Fibroblast of pulmonary artery (primary cell): ENCODE results near the gene MOB1A.
"Not testable (repeated sequence)": the region's sequence is repeated elsewhere in the genome, so short reads cannot be mapped to it uniquely, and the experiment has no call there.

ENCODE experiments used
- DNase-seq: peaks from one replicate; pipeline ENCODE4 v3.0.0-alpha.2; 2010; ENCODE audit warnings: low read depth
- H3K4me3 ChIP-seq: replicated peaks from 2 replicates; pipeline ENCODE4 v1.5.1; 2011; ENCODE audit warnings: low read depth, mild to moderate bottlenecking, control low read depth, low read length, moderate library complexity
- TF ChIP-seq, protein P1 (sequence below): IDR thresholded peaks from 2 replicates; pipeline ENCODE4 v1.5.1; 2011; ENCODE audit warnings: mild to moderate bottlenecking, control low read depth, low read length, inconsistent platforms; ENCODE audit errors: missing control alignments

MOB1A gene

DNA sequence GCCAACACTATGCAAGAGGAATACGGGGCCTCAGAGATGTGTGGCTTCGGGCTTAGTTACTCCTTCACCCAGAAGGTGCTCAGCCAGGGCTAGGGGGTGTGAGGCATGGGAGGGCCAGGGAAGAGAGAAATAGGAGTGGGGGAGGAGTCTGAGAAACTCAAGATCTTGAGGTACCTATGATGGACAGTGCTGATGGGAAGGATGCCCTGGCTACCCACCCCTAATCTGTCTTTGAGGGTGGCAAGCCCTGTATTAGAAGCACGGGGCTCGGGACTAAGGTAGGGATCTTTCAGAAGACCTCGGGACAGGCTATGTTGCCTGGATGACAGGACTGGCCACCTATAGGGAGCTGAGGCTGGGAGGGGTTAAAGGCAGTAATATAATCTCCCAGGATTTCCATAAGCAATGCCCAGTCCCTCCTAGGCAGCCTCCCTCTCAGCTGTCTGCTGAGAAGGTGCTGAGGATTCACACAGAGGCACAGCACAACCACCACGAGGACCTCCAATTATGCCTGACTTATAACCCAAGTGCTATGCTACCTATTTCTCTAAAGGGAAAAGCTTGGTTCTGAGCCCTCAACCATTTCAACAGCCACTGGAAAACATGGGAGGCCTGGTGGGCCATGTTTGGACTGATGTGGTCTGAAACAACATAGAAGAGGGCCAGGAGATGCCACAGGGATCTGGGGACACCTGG is 43.1 kb upstream of the MOB1A start:
- H3K4me3 ChIP-seq, result no peak overlapping the region
- TF ChIP-seq, protein P1, sequence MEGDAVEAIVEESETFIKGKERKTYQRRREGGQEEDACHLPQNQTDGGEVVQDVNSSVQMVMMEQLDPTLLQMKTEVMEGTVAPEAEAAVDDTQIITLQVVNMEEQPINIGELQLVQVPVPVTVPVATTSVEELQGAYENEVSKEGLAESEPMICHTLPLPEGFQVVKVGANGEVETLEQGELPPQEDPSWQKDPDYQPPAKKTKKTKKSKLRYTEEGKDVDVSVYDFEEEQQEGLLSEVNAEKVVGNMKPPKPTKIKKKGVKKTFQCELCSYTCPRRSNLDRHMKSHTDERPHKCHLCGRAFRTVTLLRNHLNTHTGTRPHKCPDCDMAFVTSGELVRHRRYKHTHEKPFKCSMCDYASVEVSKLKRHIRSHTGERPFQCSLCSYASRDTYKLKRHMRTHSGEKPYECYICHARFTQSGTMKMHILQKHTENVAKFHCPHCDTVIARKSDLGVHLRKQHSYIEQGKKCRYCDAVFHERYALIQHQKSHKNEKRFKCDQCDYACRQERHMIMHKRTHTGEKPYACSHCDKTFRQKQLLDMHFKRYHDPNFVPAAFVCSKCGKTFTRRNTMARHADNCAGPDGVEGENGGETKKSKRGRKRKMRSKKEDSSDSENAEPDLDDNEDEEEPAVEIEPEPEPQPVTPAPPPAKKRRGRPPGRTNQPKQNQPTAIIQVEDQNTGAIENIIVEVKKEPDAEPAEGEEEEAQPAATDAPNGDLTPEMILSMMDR, result no peak
- no peak for DNase-seq

DNA sequence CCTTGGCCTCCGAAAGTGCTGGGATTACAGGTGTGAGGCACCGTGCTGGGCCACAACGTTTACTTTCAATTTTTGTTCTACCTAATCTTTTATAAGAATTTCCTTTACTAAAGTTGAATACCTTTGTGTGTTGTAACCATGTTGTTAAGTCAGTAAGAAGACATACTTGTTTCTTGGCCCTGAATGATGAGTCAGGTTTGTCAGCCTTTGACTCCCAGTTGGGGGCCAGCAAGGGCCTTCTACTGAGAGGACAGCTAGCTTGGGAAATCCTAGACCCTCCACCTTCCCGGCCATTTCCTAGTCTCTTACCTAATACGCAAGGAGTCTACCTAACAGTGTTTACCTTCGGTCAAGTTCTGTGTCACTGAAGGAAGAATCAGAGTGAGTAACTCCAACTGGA is 42.4 kb upstream of the MOB1A start:
- no peak overlapping the region for H3K4me3 ChIP-seq
- TF ChIP-seq, protein P1, result no peak

DNA sequence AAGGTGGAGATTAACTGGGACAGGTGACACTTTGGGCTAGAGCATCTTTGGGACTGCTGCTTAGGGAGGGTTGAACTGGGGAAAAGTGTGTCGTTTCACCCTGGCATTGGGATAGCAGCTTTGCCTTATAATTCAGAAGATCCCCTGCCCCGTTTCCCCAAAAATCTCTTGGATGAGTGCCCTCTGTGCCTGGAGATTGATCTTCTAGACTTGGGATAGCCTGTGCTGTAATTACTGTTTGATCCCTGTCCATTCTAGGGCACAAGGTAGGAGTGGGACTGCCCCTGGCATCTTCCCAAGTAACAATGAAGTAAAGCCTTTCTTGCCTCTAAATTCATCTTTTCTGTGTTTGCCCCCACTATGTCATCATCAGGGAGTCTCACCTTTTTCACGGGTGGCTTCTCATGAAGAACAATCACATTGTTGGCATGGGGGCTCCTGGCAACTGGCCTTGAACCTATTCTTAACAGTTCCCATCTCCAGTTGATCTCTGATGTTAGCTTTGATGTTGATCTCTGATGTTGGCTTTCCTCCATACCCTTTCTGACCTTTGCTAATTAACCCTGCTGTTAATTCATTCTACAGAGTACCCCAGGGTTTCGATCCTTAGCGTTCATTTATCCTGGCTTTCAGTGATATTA is 41.3 kb upstream of the MOB1A start:
- DNase-seq, result no peak
- TF ChIP-seq, protein P1, result no peak

More for the DNA sequence above, 42.4 kb upstream of the MOB1A start:
- no peak for DNase-seq

DNA sequence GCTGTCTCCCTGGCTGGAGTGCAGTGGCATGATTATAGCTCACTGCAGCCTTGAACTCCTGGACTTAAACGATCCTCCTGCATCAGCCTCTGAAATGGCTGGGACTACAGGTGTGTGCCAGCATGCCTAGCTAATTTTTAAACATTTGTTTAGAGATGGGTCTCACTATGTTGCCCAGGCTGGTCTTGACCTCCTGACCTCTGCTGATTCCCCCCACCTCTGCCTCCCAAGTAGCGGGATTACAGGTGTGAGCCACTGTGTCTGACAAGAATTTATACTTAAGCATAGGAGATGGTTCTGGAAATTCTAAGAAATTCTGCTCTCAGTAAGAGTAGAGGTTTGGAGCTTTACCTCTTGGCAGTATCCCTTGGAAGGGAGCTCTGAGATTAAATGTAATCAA is 38.0 kb upstream of the MOB1A start:
- DNase-seq, result no peak
- TF ChIP-seq, protein P1, result no peak
- no peak overlapping the region for H3K4me3 ChIP-seq

More for the DNA sequence above, 41.3 kb upstream of the MOB1A start:
- no peak overlapping the region for H3K4me3 ChIP-seq

DNA sequence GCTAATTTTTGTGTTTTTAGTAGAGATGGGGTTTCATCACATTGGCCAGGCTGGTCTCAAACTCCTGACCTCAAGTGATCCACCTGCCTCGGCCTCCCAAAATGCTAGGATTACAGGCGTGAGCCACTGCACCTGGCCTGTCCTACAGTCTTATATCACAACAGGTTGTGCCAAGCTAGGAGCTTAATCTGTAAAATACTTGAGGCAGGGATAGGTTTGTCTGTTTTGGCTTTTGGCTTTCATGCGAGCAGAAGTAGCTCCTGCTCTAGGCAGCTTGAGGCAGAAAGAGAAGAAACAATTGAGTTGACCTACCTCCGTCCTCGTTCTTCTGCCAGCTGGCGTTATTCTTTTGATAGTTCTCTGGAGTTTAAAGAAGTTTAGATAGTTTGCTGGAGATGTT is 37.1 kb upstream of the MOB1A start:
- H3K4me3 ChIP-seq, result not testable (repeated sequence)

DNA sequence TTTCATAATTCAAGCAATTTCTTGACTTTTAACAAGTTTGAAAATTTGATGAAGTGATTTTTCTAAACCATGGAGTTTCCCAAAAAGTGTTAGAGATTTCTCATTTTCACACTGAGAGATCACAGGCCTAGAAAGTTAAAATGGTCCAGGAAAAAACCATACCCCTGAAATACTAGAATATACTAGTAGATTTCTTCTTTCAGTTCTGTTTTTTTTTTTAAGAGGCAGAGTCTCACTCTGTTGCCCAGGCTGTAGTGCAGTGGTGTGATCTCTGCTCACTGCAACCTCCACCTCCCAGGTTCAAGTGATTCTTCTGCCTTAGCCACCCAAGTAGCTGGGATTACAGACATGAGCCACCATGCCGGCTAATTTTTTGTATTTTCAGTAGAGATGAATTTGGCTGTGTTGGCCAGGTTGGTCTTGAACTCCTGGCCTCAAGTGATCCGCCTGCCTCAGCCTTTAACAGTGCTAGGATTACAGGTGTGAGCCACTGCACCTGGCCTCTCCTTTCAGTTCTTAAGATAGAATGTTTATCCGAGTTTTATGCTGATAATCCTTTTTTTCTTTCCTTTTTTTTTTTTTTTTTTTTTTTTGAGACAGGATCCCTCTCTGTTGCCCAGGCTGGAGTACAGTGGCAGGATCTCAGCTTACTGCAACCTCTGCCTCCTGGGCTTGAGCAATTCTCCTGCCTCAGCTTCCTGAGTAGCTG is 34.2 kb upstream of the MOB1A start:
- H3K4me3 ChIP-seq, result no peak overlapping the region
- no peak for DNase-seq
- TF ChIP-seq, protein P1, result no peak

More for the DNA sequence above, 37.1 kb upstream of the MOB1A start:
- DNase-seq, result not testable (repeated sequence)

DNA sequence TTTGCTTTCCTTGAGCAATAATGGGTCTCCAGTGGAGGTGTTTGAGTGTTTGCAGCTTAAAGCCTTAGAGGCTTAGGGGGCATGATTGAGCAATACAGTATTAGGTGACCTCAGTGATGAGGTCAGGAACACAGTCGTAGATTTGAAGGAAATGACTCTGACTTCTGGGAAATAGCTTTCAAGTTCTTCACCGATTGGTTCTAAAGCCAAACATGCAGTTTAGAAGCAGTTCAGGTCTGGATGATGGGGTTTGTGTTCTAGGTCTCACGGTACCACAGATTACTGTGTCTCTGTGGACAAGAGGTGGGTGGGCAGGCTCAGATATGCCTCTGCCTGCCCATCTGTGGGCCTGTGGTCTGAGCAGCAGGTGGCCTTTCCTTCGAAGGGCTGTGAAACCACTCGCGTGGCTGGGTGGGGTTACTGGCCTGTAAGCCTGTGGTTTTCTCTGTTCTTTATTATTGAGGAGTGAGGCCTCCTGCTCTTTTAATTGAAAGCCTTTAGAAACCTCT is 27.6 kb upstream of the MOB1A start:
- H3K4me3 ChIP-seq, result no peak overlapping the region
- peak; percentile 84 for DNase-seq
- TF ChIP-seq, protein P1, result no peak
